IPS DF 4.7 (cell line): Measurements from ENCODE around the gene SMIM17.
"Not testable (repeated sequence)": the region's sequence is repeated elsewhere in the genome, so short reads cannot be mapped to it uniquely, and the experiment has no call there.

Source experiments
- DNase-seq: peaks from one replicate; pipeline ENCODE4 v3.0.0-alpha.2; 2013; ENCODE audit warnings: low spot score; ENCODE audit errors: extremely low read depth

SMIM17 gene

GRCh38 chr19:56660381-56661107 is 17.6 kb downstream of the SMIM17 start:
- no peak for DNase-seq

- DNase-seq, result no peak
Measured at GRCh38 chr19:56661248-56661647, 18.3 kb downstream of the SMIM17 start.

GRCh38 chr19:56663931-56664500 is 21.1 kb downstream of the SMIM17 start:
- no peak for DNase-seq

GRCh38 chr19:56664511-56664910 is 21.6 kb downstream of the SMIM17 start:
- DNase-seq, result no peak

GRCh38 chr19:56667311-56667870 is 24.4 kb downstream of the SMIM17 start:
- no peak for DNase-seq

- no peak for DNase-seq
Measured at GRCh38 chr19:56668676-56669075, 25.7 kb downstream of the SMIM17 start.

- DNase-seq, result no peak
Measured at GRCh38 chr19:56670401-56670960, 27.5 kb downstream of the SMIM17 start.

- no peak for DNase-seq
Measured at GRCh38 chr19:56670961-56671612, 28.1 kb downstream of the SMIM17 start.

GRCh38 chr19:56671613-56671994 is 28.6 kb downstream of the SMIM17 start, which contains the start of gene ZNF835:
ZNF835 (minus strand) TSS chr19:56671757; CDS start chr19:56665198, 6,559 bp downstream.
- peak; percentile 49 for DNase-seq

- not testable (repeated sequence) for DNase-seq
Measured at GRCh38 chr19:56672610-56673009, 29.7 kb downstream of the SMIM17 start.

GRCh38 chr19:56678205-56678604 is 35.2 kb downstream of the SMIM17 start:
- no peak for DNase-seq

GRCh38 chr19:56681702-56682101 is 38.7 kb downstream of the SMIM17 start:
- no peak for DNase-seq

- DNase-seq, result no peak
Measured at GRCh38 chr19:56683116-56683515, 40.2 kb downstream of the SMIM17 start.

GRCh38 chr19:56687031-56687430 is 44.1 kb downstream of the SMIM17 start:
- DNase-seq, result no peak

GRCh38 chr19:56689198-56689597 is 46.2 kb downstream of the SMIM17 start:
- no peak for DNase-seq

GRCh38 chr19:56690670-56691069 is 47.7 kb downstream of the SMIM17 start:
- no peak for DNase-seq

- no peak for DNase-seq
Measured at GRCh38 chr19:56692206-56692895, 49.4 kb downstream of the SMIM17 start.

GRCh38 chr19:56699552-56699951 is 56.6 kb downstream of the SMIM17 start:
- no peak for DNase-seq

- DNase-seq, result no peak
Measured at GRCh38 chr19:56701895-56702294, 58.9 kb downstream of the SMIM17 start.

GRCh38 chr19:56705939-56706338 is 63.0 kb downstream of the SMIM17 start:
- DNase-seq, result no peak
